Keratinocyte (primary cell): Measurements from ENCODE around the gene LRRIQ1. TPM values are rescaled to one million over a fixed set of nuclear protein-coding genes. Genes with fewer than 3 reads are reported as not detected.

Experiments
- DNase-seq: peaks from one replicate; pipeline ENCODE4 v3.0.0-alpha.2; 2011; ENCODE audit warnings: low read depth, missing footprints, low spot score
- FAIRE-seq: peaks from 2 replicates; lab custom pipeline; 2011; peaks lifted over from hg19 to GRCh38; lab: Jason Lieb, UNC
- H2AFZ ChIP-seq: 2 replicates; pipeline ENCODE4 v1.6.0; 2012; ENCODE audit warnings: low read length, control low read depth, inconsistent platforms; ENCODE audit not compliant: control insufficient read depth
- H3K27ac ChIP-seq: 2 replicates; pipeline ENCODE4 v1.5.1; 2011; ENCODE audit warnings: low read length; ENCODE audit not compliant: control insufficient read depth, insufficient read depth
- H3K27me3 ChIP-seq: 3 replicates; pipeline ENCODE4 v1.6.0; 2011; ENCODE audit warnings: low read length; ENCODE audit not compliant: control insufficient read depth, insufficient read depth; ENCODE audit errors: extremely low read depth
- H3K36me3 ChIP-seq, 2 experiments: 2 replicates in 1 of 2; 3 replicates in 1 of 2; pipeline ENCODE4 v1.5.1; 2011; ENCODE audit warnings: low read length in 2 of 2, mild to moderate bottlenecking in 1 of 2; ENCODE audit not compliant: control insufficient read depth in 2 of 2, insufficient read depth in 2 of 2; ENCODE audit errors: extremely low read depth in 1 of 2
- H3K4me1 ChIP-seq: 3 replicates; pipeline ENCODE4 v1.5.1; 2011; ENCODE audit warnings: low read length; ENCODE audit not compliant: control insufficient read depth, insufficient read depth; ENCODE audit errors: extremely low read depth
- H3K4me2 ChIP-seq: 3 replicates; pipeline ENCODE4 v1.6.0; 2011; ENCODE audit warnings: low read depth, low read length; ENCODE audit not compliant: control insufficient read depth, insufficient read depth; ENCODE audit errors: extremely low read depth
- H3K4me3 ChIP-seq, 3 experiments: fragments of 200-600 bp in 1 of 3; sonication (generic) in 1 of 3; 2 replicates in 2 of 3; 3 replicates in 1 of 3; pipeline ENCODE4 v1.5.1; 2011 to 2016; ENCODE audit warnings: low read length in 3 of 3, mild to moderate bottlenecking in 3 of 3, control low read depth in 2 of 3, inconsistent platforms in 1 of 3, low read depth in 1 of 3, mixed read lengths in 1 of 3, mixed run types in 1 of 3, moderate library complexity in 1 of 3; ENCODE audit not compliant: control insufficient read depth in 2 of 3, insufficient read depth in 2 of 3; ENCODE audit errors: extremely low read depth in 1 of 3
- H3K79me2 ChIP-seq: 2 replicates; pipeline ENCODE4 v1.6.0; 2012; ENCODE audit warnings: low read length; ENCODE audit not compliant: control insufficient read depth, insufficient read depth
- H3K9ac ChIP-seq: 3 replicates; pipeline ENCODE4 v1.6.0; 2011; ENCODE audit warnings: low read length; ENCODE audit not compliant: control insufficient read depth, insufficient read depth; ENCODE audit errors: extremely low read depth
- H3K9me1 ChIP-seq: 3 replicates; pipeline ENCODE4 v1.6.0; 2011; ENCODE audit warnings: low read length; ENCODE audit not compliant: control insufficient read depth, insufficient read depth; ENCODE audit errors: extremely low read depth
- H3K9me3 ChIP-seq: 2 replicates; pipeline ENCODE4 v1.5.1; 2012; ENCODE audit warnings: low read depth, low read length; ENCODE audit not compliant: control insufficient read depth
- H4K20me1 ChIP-seq: 3 replicates; pipeline ENCODE4 v1.6.0; 2011; ENCODE audit warnings: low read length; ENCODE audit not compliant: control insufficient read depth, insufficient read depth; ENCODE audit errors: extremely low read depth
- CTCF ChIP-seq, 3 experiments: IDR thresholded peaks in 1 of 3; conservative IDR thresholded peaks in 1 of 3; optimal IDR thresholded peaks in 1 of 3; 2 replicates in 2 of 3; 3 replicates in 1 of 3; pipeline versions ENCODE3 to v1.5.1; 2011; ENCODE audit warnings: low read length in 3 of 3, mild to moderate bottlenecking in 3 of 3, moderate library complexity in 2 of 3, control low read depth in 1 of 3, inconsistent platforms in 1 of 3; ENCODE audit not compliant: insufficient read depth in 2 of 3; ENCODE audit errors: extremely low read depth in 1 of 3
- EZH2 ChIP-seq: IDR thresholded peaks from one replicate; pipeline ENCODE4 v1.6.1; 2012; ENCODE audit warnings: inconsistent platforms, mild to moderate bottlenecking, low read length, moderate library complexity
- dilution Hi-C: fragments of 300-500 bp; cut with MboI; formaldehyde crosslinking; loops from one replicate; pipeline ENCODE4 v1.7.0; 2020; ENCODE audit warnings: low sequenced_read_pairs; ENCODE audit not compliant: extremely low pct_ligation_motif_present
- polyA plus RNA-seq, 5 experiments: library from polyadenylated mRNA; depleted of rRNA in 3 of 5; stranded (reverse) in 3 of 5; stranded (forward) in 1 of 5; unstranded in 1 of 5; fragments of >200 nt; gene quantifications; 1 replicate in 1 of 5; 2 replicates in 3 of 5; 3 replicates in 1 of 5; pipeline versions ENCODE4 v1.2.1 to v1.2.3, GENCODE V29; 2011 to 2012; ENCODE audit warnings: missing spikeins in 2 of 5, low read depth in 1 of 5, low replicate concordance in 1 of 5

LRRIQ1 gene
- polyA plus RNA-seq, 1 donor (not counting 4 experiments of a cell fraction or from before 2014, with no cell fraction given), result 0.84 TPM

DNA sequence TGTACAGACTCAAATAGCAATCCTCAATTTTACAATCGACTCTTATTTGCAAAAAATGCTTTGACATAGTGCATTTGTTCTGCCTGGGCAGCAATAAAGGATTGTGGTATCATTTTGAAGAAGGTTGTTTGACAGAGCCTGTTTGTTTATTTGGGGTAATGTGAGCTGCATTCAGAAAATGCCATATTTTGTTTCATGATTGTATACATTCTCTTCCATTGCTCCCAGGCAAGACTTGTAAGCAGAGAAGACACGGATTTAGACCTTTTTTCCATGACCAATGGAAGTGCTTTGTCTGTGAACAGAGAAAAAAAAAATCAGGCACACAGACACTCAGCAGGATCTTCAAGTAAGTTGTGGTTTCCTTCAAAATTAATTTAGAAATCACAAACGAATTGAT lies 208.4 kb downstream of the LRRIQ1 start:
- DNase-seq (no peak), FAIRE-seq (no peak)
- no peaks in the 10 kb centered on the region for H4K20me1 ChIP-seq
- dilution Hi-C loops, result no loop called here
- H3K4me1 ChIP-seq, result no peaks in the 10 kb centered on the region
- no peak overlapping the region for H3K27ac ChIP-seq
- no peak overlapping the region for H3K4me2 ChIP-seq
- H3K9me1 ChIP-seq, result no peaks in the 10 kb centered on the region
- H3K27me3 ChIP-seq, result no peaks in the 10 kb centered on the region
- TF ChIP-seq CTCF (optimal IDR thresholded peaks at IDR 0.05 in 1 of 3, IDR thresholded peaks at IDR 0.05 in 1 of 3, conservative IDR thresholded peaks at IDR 0.05 in 1 of 3; ENCODE audit: extremely low read depth in 1 of 3, insufficient read depth in 2 of 3, low read length in 3 of 3), result no peak
- no peak for TF ChIP-seq EZH2
- no peaks in the 10 kb centered on the region for H3K9me3 ChIP-seq
- no peaks in the 10 kb centered on the region for H3K79me2 ChIP-seq
- no peak overlapping the region for H2AFZ ChIP-seq
- no peaks in the 10 kb centered on the region for H3K36me3 ChIP-seq
- H3K9ac ChIP-seq, result no peak overlapping the region
- H3K4me3 ChIP-seq, result no peak overlapping the region

DNA sequence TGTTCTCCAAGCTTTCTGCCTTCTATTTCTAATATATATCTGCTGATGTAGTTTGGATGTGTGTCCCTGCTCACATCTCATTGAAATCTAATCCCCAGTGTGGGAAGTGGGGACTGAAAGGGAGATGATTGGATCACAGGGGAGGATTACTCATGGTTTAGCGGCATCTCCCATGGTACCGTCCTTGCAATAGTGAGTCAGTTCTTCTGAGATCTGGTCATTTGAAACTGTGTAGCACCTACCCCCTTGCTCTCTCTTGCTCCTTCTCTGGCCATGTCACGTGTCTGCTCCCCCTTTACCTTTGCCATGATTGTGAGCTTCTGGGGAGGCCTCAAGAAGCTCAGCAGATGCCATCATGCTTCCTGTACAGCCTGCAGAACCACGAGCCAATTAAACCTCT lies 217.7 kb downstream of the LRRIQ1 start:
- no peaks in the 10 kb centered on the region for H4K20me1 ChIP-seq
- no peak overlapping the region for H3K27ac ChIP-seq
- no peak for TF ChIP-seq EZH2
- TF ChIP-seq CTCF (optimal IDR thresholded peaks at IDR 0.05 in 1 of 3, IDR thresholded peaks at IDR 0.05 in 1 of 3, conservative IDR thresholded peaks at IDR 0.05 in 1 of 3; ENCODE audit: extremely low read depth in 1 of 3, insufficient read depth in 2 of 3, low read length in 3 of 3), result no peak
- H3K4me3 ChIP-seq, result no peak overlapping the region
- no peaks in the 10 kb centered on the region for H3K36me3 ChIP-seq
- no peak overlapping the region for H3K4me2 ChIP-seq
- H3K9me1 ChIP-seq, result no peaks in the 10 kb centered on the region
- no peaks in the 10 kb centered on the region for H3K27me3 ChIP-seq
- H3K9ac ChIP-seq, result no peak overlapping the region
- no peak for DNase-seq
- FAIRE-seq, result no peak
- H3K4me1 ChIP-seq, result no peaks in the 10 kb centered on the region
- dilution Hi-C loops, result no loop called here
- no peak overlapping the region for H2AFZ ChIP-seq
- no peaks in the 10 kb centered on the region for H3K79me2 ChIP-seq
- H3K9me3 ChIP-seq, result no peaks in the 10 kb centered on the region
